H9 (cell line): ENCODE results near the gene ZNRF2. TPM values are rescaled to one million over a fixed set of nuclear protein-coding genes. Genes with fewer than 3 reads are reported as not detected.
A peak's percentile ranks its signal among the peaks of the same experiment; 100 is the strongest.

Experiments used
- DNase-seq: peaks from one replicate; pipeline ENCODE4 v3.0.0-alpha.2; 2017
- H2AFZ ChIP-seq: one replicate; pipeline ENCODE4 v1.6.1; 2013; ENCODE audit warnings: mild to moderate bottlenecking, low read length, control low read depth, moderate library complexity
- H2AK5ac ChIP-seq: 2 replicates; pipeline ENCODE4 v1.6.1; 2013; ENCODE audit warnings: low read length, control low read depth, mixed read lengths; ENCODE audit not compliant: insufficient read length
- H2BK120ac ChIP-seq: one replicate; pipeline ENCODE4 v1.6.1; 2013; ENCODE audit warnings: low read depth, mild to moderate bottlenecking, low read length, control low read depth, inconsistent platforms; ENCODE audit not compliant: poor library complexity, severe bottlenecking
- H2BK12ac ChIP-seq: 2 replicates; pipeline ENCODE4 v1.6.1; 2013; ENCODE audit warnings: low read length, control low read depth, mixed read lengths, low read depth; ENCODE audit not compliant: insufficient read length
- H2BK15ac ChIP-seq: 2 replicates; pipeline ENCODE4 v1.6.1; 2013; ENCODE audit warnings: low read depth, low read length, control low read depth
- H2BK20ac ChIP-seq: one replicate; pipeline ENCODE4 v1.6.1; 2013; ENCODE audit warnings: low read depth, mild to moderate bottlenecking, low read length, control low read depth, inconsistent platforms; ENCODE audit not compliant: poor library complexity, severe bottlenecking
- H2BK5ac ChIP-seq: 2 replicates; pipeline ENCODE4 v1.6.1; 2013; ENCODE audit warnings: low read length, control low read depth, mixed read lengths; ENCODE audit not compliant: insufficient read length
- H3K14ac ChIP-seq: 2 replicates; pipeline ENCODE4 v1.6.1; 2013; ENCODE audit warnings: low read length, control low read depth; ENCODE audit not compliant: insufficient read depth
- H3K18ac ChIP-seq: 2 replicates; pipeline ENCODE4 v1.6.1; 2013; ENCODE audit warnings: low read depth, mild to moderate bottlenecking, mixed read lengths, low read length, control low read depth; ENCODE audit not compliant: insufficient read length
- H3K23ac ChIP-seq: 2 replicates; pipeline ENCODE4 v1.6.1; 2013; ENCODE audit warnings: low read length, control low read depth, mixed read lengths, low read depth; ENCODE audit not compliant: insufficient read length
- H3K23me2 ChIP-seq: 2 replicates; pipeline ENCODE4 v1.6.1; 2013; ENCODE audit warnings: low read depth, mild to moderate bottlenecking, mixed read lengths, low read length, control low read depth; ENCODE audit not compliant: insufficient read length, poor library complexity, severe bottlenecking
- H3K27ac ChIP-seq: 2 replicates; pipeline ENCODE4 v1.5.1; 2013; ENCODE audit warnings: low read length, control low read depth, mixed read lengths, low read depth; ENCODE audit not compliant: insufficient read length
- H3K27me3 ChIP-seq: 2 replicates; pipeline ENCODE4 v1.6.1; 2013; ENCODE audit warnings: low read length, control low read depth, inconsistent platforms; ENCODE audit not compliant: insufficient read depth
- H3K4ac ChIP-seq: 2 replicates; pipeline ENCODE4 v1.6.1; 2013; ENCODE audit warnings: low read depth, mild to moderate bottlenecking, control low read depth, inconsistent platforms, low read length, moderate library complexity
- H3K4me1 ChIP-seq: 2 replicates; pipeline ENCODE4 v1.6.1; 2013; ENCODE audit warnings: low read length, control low read depth, inconsistent platforms; ENCODE audit not compliant: insufficient read depth
- H3K4me2 ChIP-seq: 2 replicates; pipeline ENCODE4 v1.6.1; 2013; ENCODE audit warnings: low read length, control low read depth, mixed read lengths; ENCODE audit not compliant: insufficient read length, insufficient read depth
- H3K56ac ChIP-seq: 2 replicates; pipeline ENCODE4 v1.6.1; 2013; ENCODE audit warnings: low read depth, mild to moderate bottlenecking, mixed read lengths, low read length, control low read depth; ENCODE audit not compliant: insufficient read length
- H3K79me1 ChIP-seq: 2 replicates; pipeline ENCODE4 v1.6.1; 2013; ENCODE audit warnings: low read depth, mild to moderate bottlenecking, moderate library complexity, low read length, control low read depth, inconsistent platforms; ENCODE audit not compliant: insufficient read depth, poor library complexity, severe bottlenecking
- H3K79me2 ChIP-seq: 2 replicates; pipeline ENCODE4 v1.6.1; 2013; ENCODE audit warnings: low read length, control low read depth, inconsistent platforms; ENCODE audit not compliant: insufficient read depth
- H3K9ac ChIP-seq: 2 replicates; pipeline ENCODE4 v1.6.1; 2013; ENCODE audit warnings: low read length, control low read depth, mixed read lengths; ENCODE audit not compliant: insufficient read length; ENCODE audit errors: extremely low read depth
- H3K9me3 ChIP-seq: one replicate; pipeline ENCODE4 v1.6.1; 2013; ENCODE audit warnings: low read depth, low read length, inconsistent platforms; ENCODE audit not compliant: control insufficient read depth
- H3T11ph ChIP-seq: one replicate; pipeline ENCODE4 v1.6.1; 2013; ENCODE audit warnings: mild to moderate bottlenecking, low read length, control low read depth, inconsistent platforms
- H4K20me1 ChIP-seq: one replicate; pipeline ENCODE4 v1.6.1; 2013; ENCODE audit not compliant: control insufficient read depth, insufficient read length, insufficient read depth
- H4K5ac ChIP-seq: 2 replicates; pipeline ENCODE4 v1.6.1; 2013; ENCODE audit warnings: low read depth, mild to moderate bottlenecking, mixed read lengths, low read length, control low read depth; ENCODE audit not compliant: insufficient read length
- H4K8ac ChIP-seq: replicated peaks from 2 replicates; pipeline ENCODE4 v1.6.1; 2013; ENCODE audit warnings: low read length, control low read depth, mixed read lengths, low read depth; ENCODE audit not compliant: insufficient read length
- H4K91ac ChIP-seq: 2 replicates; pipeline ENCODE4 v1.6.1; 2013; ENCODE audit warnings: low read depth, mild to moderate bottlenecking, moderate library complexity, mixed read lengths, low read length, control low read depth; ENCODE audit not compliant: insufficient read length
- H3K27ac Mint-ChIP-seq, 3 experiments: 2 replicates in 2 of 3; 3 replicates in 1 of 3; pipeline ENCODE4 v1.8.0; 2020 to 2021; ENCODE audit warnings: mixed read lengths in 3 of 3, mild to moderate bottlenecking in 1 of 3, moderate library complexity in 1 of 3
- H3K27me3 Mint-ChIP-seq: 2 replicates; pipeline ENCODE4 v1.8.0; 2021; ENCODE audit warnings: low read depth, mild to moderate bottlenecking, moderate library complexity, mixed read lengths
- H3K36me3 Mint-ChIP-seq, 3 experiments: 2 replicates in 2 of 3; 3 replicates in 1 of 3; pipeline ENCODE4 v1.8.0; 2020 to 2021; ENCODE audit warnings: low read depth in 3 of 3, mixed read lengths in 3 of 3; ENCODE audit not compliant: insufficient read depth in 1 of 3
- H3K4me1 Mint-ChIP-seq, 2 experiments: 2 replicates each; pipeline ENCODE4 v1.8.0; 2020; ENCODE audit warnings: mixed read lengths in 2 of 2
- H3K4me3 Mint-ChIP-seq, 2 experiments: 2 replicates in 1 of 2; 3 replicates in 1 of 2; pipeline ENCODE4 v1.8.0; 2020 to 2021; ENCODE audit warnings: mild to moderate bottlenecking in 2 of 2, mixed read lengths in 2 of 2, moderate library complexity in 1 of 2
- H3K9me3 Mint-ChIP-seq, 2 experiments: 2 replicates in 1 of 2; 3 replicates in 1 of 2; pipeline ENCODE4 v1.8.0; 2020; ENCODE audit warnings: mild to moderate bottlenecking in 2 of 2, mixed read lengths in 2 of 2, moderate library complexity in 1 of 2
- WGBS: extraction: QIAGEN DNeasy Blood & Tissue Kit; methylation state at CpG from one replicate; pipeline ENCODE4 v1.1.7; 2013; ENCODE audit warnings: missing lambda C conversion rate, low lambda C conversion rate, mixed read lengths; ENCODE audit not compliant: insufficient read length; ENCODE audit errors: extremely low coverage; 5-methylcytosine and 5-hydroxymethylcytosine counted together
- total RNA-seq: library from RNA; stranded (reverse); gene quantifications from 2 replicates; pipeline ENCODE4 v1.2.1, GENCODE V29; 2021
- TF ChIP-seq, protein P1 (sequence below): fragments of 200-600 bp; sonication (generic); conservative IDR thresholded peaks from 3 replicates; pipeline ENCODE4 v1.8.0; 2021; ENCODE audit warnings: antibody characterized with exemption, mild to moderate bottlenecking

Gene ZNRF2
- total RNA-seq, 1 experiment from 2014 or later: 16.5 TPM

- Mint-ChIP-seq H3K36me3 (no peaks in the 10 kb centered on the region), H3K27me3 (no peaks in the 10 kb centered on the region), H3K4me1 (peaks cover 35 to 57% of the 10 kb centered on the region in 2 experiments), H3K4me3 (no peak overlapping the region), H3K27ac (peak overlapping the region in 2 of 3 experiments; percentile 19 to 54; a peak in 2 of 7 replicates), H3K9me3 (no peaks in the 10 kb centered on the region)
- H2BK20ac ChIP-seq: no peak overlapping the region
- no peak overlapping the region for H3K14ac ChIP-seq
- H3T11ph ChIP-seq: no peak overlapping the region
- H3K9me3 ChIP-seq: no peaks in the 10 kb centered on the region
- H3K4ac ChIP-seq: no peak overlapping the region
- no CpG with 5 or more reads among the region's 1 CpG for WGBS
- H3K23ac ChIP-seq: no peak overlapping the region
- H2AK5ac ChIP-seq: no peak overlapping the region
- H3K18ac ChIP-seq: no peak overlapping the region
- H3K56ac ChIP-seq: no peak overlapping the region
- H3K23me2 ChIP-seq: no peaks in the 10 kb centered on the region
- H4K5ac ChIP-seq: no peak overlapping the region
- H3K79me2 ChIP-seq: peaks cover 2% of the 10 kb centered on the region; the same call in 1 of the 2 replicates
- H3K79me1 ChIP-seq: no peaks in the 10 kb centered on the region
- H4K20me1 ChIP-seq: no peaks in the 10 kb centered on the region
- TF ChIP-seq, protein P1, sequence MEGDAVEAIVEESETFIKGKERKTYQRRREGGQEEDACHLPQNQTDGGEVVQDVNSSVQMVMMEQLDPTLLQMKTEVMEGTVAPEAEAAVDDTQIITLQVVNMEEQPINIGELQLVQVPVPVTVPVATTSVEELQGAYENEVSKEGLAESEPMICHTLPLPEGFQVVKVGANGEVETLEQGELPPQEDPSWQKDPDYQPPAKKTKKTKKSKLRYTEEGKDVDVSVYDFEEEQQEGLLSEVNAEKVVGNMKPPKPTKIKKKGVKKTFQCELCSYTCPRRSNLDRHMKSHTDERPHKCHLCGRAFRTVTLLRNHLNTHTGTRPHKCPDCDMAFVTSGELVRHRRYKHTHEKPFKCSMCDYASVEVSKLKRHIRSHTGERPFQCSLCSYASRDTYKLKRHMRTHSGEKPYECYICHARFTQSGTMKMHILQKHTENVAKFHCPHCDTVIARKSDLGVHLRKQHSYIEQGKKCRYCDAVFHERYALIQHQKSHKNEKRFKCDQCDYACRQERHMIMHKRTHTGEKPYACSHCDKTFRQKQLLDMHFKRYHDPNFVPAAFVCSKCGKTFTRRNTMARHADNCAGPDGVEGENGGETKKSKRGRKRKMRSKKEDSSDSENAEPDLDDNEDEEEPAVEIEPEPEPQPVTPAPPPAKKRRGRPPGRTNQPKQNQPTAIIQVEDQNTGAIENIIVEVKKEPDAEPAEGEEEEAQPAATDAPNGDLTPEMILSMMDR: no peak
- no peak overlapping the region for H2BK5ac ChIP-seq
- H2BK120ac ChIP-seq: no peak overlapping the region
- no peak overlapping the region for H2BK12ac ChIP-seq
- no peak overlapping the region for H3K27ac ChIP-seq
- H3K4me2 ChIP-seq: no peak overlapping the region
- H4K8ac ChIP-seq: no peak overlapping the region
- H3K4me1 ChIP-seq: no peaks in the 10 kb centered on the region; the same call in 1 of the 2 replicates
- H2BK15ac ChIP-seq: no peak overlapping the region
- no peaks in the 10 kb centered on the region for H3K27me3 ChIP-seq
- no peak overlapping the region for H4K91ac ChIP-seq
- DNase-seq: no peak
- no peak overlapping the region for H3K9ac ChIP-seq
- no peak overlapping the region for H2AFZ ChIP-seq
Observed at GRCh38 chr7:30306976-30307375, 22.6 kb downstream of the ZNRF2 start.
